HG03432 (cell line): Measurements from ENCODE around the gene METTL24.
"Not testable (repeated sequence)": the region's sequence is repeated elsewhere in the genome, so short reads cannot be mapped to it uniquely, and the experiment has no call there.

Source experiments
- ATAC-seq: cut with Tn5 transposase; IDR thresholded peaks from one replicate; pipeline ENCODE4 v1.9.1; 2021; ENCODE audit warnings: mild to moderate bottlenecking, moderate library complexity; ENCODE audit not compliant: unreplicated experiment

Gene METTL24

DNA sequence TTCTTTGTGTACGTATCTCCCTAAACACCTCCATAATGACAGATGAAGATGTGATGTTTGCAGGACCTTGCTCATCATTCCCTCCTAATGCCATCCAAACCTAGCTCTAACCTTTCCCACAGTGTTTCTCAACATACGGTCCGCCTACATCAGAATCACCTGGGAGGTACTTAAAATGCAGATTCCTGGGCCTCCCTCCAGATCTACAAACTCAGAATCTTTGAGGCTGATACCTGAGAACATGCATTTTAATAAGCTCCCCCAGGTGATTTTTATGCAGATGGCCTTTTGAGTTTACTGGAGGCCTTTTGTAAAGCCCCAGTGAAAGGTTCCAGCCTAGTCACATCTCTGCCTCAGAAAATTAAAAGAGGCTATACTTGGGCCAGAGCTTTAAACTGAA, 40.5 kb downstream of the METTL24 start:
- ATAC-seq: no peak

DNA sequence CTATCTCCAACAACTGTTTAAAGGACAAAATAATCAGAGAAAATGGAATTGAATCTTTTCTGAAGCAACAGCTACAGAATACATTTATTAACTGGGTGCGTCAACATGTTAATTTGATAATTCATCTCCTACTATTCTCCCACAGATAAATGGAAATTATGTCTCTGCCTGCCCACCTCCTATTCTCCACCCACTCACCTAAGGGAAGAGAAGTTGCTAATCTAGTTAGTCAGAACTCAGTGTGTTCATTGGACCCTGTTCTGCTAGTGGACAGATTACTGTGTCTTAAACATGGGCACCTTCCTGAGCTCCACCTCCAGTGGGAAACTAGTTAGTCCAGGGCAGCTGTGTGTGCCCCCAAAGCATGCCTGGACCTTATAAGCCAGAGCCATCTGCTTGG, 41.0 kb downstream of the METTL24 start:
- no peak for ATAC-seq

- no peak for ATAC-seq
Observed at GRCh38 chr6:110315869-110316398, 42.2 kb downstream of the METTL24 start.

DNA sequence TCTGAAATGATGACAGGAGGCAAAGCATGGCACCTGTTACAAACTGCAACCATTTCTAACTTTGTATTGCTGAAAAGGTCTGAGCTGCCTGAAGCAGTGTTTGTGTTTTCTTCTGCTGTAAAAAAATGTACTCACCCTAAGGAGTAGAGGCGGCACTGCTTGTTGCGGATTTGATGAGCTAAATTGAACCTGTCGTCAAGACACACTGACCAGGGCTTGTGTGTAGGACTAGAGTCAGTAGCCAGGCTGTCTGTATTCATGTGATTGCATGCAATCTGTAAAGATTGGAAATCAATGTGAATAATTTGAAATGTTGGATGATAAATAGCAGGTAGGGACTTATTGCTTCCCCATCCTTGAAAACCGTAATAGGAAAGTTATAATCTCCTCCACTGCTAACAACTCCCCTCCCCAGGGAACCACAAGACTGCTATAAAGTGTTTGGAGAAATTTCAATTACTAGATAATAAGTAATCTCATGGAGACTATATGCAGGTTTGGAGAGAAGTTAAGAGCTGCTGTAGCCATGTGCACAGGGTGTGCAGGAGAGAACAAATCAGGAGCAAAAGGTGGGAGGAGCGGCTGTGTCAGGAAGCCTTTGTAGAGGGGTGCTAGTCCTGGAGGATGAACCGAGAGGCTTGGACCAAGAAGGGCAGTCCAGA, 42.8 kb downstream of the METTL24 start:
- no peak for ATAC-seq

GRCh38 chr6:110310861-110311446, 47.2 kb downstream of the METTL24 start:
- peak; percentile 47 for ATAC-seq

DNA sequence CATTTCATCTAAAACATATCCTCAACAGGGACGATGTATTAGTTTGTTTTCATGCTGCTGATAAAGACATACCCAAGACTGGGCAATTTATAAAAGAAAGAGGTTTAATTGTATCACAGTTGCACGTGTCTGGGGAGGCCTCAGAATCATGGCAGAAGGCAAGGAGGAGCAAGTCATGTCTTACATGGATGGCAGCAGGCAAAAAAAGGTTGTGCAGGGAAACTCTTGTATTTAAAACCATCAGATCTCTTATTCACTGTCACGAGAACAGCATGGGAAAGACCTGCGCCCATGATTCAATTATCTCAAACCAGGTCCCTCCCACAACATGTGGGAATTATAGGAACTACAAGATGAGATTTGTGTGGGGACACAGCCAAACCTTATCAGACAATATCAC, 48.7 kb downstream of the METTL24 start:
- not testable (repeated sequence) for ATAC-seq

DNA sequence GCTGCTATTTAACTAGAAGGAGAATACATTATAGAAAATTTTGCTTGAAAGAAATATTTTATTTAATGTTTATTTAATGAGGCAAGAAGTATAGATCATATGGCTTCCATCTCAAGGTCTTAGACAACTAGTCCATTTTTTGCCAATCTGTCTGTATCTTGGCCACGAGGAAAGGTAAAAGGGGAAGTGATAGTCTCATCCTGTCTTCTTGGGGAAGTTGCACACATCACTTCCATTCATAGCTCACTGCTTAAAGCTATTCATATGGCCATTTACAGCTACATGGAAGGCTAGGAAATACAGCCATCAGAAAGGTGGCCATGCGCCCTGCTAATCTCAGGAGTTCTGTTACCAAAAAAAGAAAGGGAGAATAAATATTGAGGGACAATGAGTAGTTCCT, 50.8 kb downstream of the METTL24 start:
- ATAC-seq: no peak

DNA sequence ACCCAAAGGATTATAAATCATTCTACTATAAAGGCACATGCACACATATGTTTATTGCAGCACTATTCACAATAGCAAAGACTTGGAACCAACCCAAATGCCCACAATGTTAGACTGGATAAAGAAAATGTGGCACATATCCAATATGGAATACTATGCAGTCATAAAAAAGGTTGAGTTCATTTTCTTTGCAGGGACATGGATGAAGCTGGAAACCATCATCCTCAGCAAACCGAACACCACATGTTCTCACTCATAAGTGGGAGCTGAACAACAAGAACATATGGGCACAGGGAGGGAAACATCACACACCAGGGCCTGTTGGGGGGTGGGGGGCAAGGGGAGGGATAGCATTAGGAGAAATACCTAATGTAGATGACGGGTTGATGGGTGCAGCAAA, 52.3 kb downstream of the METTL24 start:
- ATAC-seq: not testable (repeated sequence)

GRCh38 chr6:110303692-110304091, 54.5 kb downstream of the METTL24 start:
- ATAC-seq: not testable (repeated sequence)

DNA sequence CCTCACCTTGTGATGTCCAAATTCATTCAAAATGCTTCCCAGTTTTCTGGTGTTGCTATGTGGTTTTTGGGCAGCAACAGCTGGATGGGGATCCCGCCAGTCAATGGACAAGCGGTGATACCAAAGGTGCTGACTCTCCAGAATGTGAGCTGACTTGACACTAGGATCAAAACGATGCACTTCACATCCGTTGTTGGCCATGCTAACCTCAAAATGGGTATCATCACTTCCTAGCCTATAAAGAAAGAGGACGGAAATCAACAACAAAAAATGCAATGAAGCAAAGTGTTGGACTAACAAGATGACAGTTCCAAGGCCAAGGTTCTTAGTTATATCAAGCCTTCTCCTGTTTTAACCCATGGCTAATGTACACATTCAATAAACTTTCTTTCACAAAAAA, 59.2 kb downstream of the METTL24 start:
- ATAC-seq: no peak

- no peak for ATAC-seq
Observed at GRCh38 chr6:110298411-110298810, 59.7 kb downstream of the METTL24 start.

DNA sequence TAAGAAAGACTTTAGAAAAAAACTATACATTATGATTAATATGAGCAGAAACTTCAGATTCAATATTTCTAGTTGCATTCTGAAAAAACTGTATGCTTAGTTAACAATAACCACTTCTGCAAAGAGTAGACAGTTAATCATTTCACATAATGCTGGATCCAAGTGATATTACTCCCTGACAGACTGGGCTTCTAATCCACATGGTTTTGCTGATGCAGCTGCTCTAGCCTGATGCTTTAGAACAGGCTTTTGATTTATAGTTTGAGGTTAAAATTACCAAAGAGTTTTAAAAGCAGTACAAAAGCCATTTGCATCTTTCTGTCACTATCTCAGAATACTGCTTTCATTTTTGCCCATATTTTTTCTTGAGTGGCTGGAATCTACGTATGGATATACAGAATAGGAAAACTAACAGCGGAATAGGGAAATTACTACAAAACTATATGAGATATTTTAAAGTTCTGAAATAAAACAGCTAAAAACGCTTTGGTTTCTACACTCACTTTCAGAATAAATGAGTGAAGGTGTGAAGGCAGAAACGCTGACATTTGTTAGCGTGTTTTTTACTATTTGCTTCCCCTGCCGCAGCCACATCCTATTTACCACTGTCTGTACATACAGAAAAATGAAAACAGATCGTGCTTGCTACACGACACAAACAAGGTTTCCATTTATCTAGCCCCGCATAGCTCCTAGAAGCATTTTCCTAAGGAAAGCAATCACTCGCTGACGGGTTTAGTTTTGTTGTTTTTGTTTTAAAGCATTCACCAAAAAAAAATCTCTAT, 61.7 kb downstream of the METTL24 start:
- no peak for ATAC-seq

- ATAC-seq: no peak
Observed at GRCh38 chr6:110295451-110296165, 62.5 kb downstream of the METTL24 start.

DNA sequence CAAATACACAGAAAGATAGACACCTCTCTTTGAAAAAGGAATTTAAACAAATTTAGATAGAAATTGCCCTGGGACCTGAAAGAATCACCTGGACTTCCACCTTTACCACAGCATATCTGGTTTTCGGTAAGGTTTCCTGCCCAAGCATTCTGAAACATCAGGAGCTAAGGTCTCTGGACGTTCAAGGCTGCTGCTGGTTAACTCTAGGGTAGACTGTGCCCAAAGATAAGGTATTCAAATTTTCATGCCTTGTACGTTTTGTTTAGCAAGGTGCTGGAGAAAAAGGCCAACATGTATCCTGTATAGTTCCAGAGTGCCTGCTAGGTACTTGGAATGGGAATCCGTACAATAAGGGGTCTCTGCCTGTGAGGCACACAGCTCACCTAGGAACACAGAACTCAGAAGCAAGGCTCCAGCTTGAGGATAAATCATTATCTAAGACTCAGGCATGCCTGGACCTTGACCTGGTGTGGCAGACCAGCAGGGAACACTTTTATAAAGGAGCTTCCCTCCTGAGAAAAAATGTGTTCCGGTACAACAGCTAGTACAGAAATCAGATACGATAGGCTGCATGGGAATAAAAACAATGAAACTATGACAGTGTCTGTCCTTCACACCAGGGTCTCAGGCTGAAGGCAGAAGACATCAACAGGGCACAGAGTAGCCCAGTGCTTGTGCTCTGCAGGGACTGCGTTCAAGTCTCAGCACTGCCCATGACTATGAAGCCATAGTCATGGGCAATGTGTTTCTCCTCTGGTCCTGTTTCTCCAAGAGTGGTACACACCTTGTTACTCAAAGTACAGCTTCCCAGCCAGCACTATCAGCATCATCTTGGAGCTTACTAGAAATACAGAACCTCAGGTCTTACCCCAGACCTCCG, 70.4 kb downstream of the METTL24 start:
- no peak for ATAC-seq

- no peak for ATAC-seq
Observed at GRCh38 chr6:110285306-110286060, 72.7 kb downstream of the METTL24 start.

GRCh38 chr6:110284855-110285254, 73.3 kb downstream of the METTL24 start:
- ATAC-seq: no peak

- ATAC-seq: no peak
Observed at GRCh38 chr6:110283657-110284056, 74.5 kb downstream of the METTL24 start.

- ATAC-seq: no peak
Observed at GRCh38 chr6:110282412-110282811, 75.7 kb downstream of the METTL24 start.

DNA sequence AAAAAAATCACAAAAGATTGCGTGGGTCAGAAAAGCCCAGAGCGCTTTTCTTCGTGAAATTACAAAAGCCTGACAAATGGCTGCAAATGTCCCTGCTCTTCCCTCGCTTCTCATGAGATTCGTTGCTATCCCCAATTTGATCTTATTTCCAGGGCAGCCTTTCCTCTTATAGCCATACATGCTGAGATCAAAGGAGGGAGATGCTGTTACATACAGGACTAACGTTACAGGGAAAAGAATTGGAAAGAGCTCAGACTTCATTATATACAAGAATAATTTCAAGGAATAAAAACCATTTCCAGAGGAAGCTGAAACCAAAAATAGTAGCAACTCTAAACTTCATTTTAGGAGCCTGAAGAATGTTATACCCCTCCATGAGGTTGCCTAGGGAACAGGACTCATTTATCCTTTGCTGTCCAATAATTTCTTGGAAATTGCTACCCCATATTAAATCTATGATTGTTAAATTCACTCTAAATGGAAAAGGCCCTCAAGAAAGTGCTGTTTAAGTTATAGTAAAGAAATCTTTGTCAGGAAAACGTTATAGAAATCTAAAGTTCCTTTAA, 81.0 kb downstream of the METTL24 start:
- no peak for ATAC-seq
